RWPE1 (cell line): ENCODE data around the gene RFNG.

Experiments
- CTCF ChIA-PET: fragments of 350-600 bp; sonication (Branson Sonifier 250); formaldehyde crosslinking; extraction: SDS; loops from one replicate; lab custom pipeline; 2021; lab: Yijun Ruan, JAX
- POLR2A ChIA-PET: fragments of 400-600 bp; formaldehyde crosslinking; extraction: SDS; loops from one replicate; lab custom pipeline; 2020; ENCODE audit warnings: antibody characterized with exemption; ENCODE audit not compliant: low non-redundant PET; lab: Yijun Ruan, JAX
- DNase-seq: peaks from one replicate; pipeline ENCODE4 v3.0.0; 2012; ENCODE audit warnings: low spot score
- H3K27ac ChIP-seq: fragments of 450-650 bp; 2 replicates; pipeline ENCODE4 v1.5.1; 2017
- TF ChIP-seq, protein P1 (sequence below): fragments of 450-650 bp; conservative IDR thresholded peaks from 2 replicates; pipeline ENCODE4 v1.5.1; 2017; ENCODE audit warnings: low read depth, mild to moderate bottlenecking

Gene RFNG

DNA sequence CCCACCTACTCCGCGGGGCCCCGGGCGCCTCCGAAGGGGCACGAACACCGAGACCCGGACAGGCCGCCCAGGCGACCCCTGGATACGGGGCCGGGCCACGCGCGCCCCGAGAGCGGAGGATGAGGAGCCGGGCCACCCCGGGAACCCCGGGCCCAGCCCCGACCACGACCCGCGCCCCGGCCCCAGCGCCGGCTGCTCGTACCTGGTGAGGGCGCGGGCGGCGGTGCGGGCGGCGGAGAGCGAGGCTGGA lies 46.2 kb upstream of the RFNG start:
- TF ChIP-seq, protein P1, sequence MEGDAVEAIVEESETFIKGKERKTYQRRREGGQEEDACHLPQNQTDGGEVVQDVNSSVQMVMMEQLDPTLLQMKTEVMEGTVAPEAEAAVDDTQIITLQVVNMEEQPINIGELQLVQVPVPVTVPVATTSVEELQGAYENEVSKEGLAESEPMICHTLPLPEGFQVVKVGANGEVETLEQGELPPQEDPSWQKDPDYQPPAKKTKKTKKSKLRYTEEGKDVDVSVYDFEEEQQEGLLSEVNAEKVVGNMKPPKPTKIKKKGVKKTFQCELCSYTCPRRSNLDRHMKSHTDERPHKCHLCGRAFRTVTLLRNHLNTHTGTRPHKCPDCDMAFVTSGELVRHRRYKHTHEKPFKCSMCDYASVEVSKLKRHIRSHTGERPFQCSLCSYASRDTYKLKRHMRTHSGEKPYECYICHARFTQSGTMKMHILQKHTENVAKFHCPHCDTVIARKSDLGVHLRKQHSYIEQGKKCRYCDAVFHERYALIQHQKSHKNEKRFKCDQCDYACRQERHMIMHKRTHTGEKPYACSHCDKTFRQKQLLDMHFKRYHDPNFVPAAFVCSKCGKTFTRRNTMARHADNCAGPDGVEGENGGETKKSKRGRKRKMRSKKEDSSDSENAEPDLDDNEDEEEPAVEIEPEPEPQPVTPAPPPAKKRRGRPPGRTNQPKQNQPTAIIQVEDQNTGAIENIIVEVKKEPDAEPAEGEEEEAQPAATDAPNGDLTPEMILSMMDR = no peak
- peak overlapping the region; percentile 96 for H3K27ac ChIP-seq
- ChIA-PET POLR2A (interaction anchor here (0.6 kb wide), 1 partner anchor 46 kb away, joined by 3 read pairs; no protein-coding TSS in a partner anchor), CTCF (interaction anchor here (1.8 kb wide), 1 partner anchor 67 kb away, joined by 5 read pairs; no protein-coding TSS in a partner anchor)
- no peak for DNase-seq

DNA sequence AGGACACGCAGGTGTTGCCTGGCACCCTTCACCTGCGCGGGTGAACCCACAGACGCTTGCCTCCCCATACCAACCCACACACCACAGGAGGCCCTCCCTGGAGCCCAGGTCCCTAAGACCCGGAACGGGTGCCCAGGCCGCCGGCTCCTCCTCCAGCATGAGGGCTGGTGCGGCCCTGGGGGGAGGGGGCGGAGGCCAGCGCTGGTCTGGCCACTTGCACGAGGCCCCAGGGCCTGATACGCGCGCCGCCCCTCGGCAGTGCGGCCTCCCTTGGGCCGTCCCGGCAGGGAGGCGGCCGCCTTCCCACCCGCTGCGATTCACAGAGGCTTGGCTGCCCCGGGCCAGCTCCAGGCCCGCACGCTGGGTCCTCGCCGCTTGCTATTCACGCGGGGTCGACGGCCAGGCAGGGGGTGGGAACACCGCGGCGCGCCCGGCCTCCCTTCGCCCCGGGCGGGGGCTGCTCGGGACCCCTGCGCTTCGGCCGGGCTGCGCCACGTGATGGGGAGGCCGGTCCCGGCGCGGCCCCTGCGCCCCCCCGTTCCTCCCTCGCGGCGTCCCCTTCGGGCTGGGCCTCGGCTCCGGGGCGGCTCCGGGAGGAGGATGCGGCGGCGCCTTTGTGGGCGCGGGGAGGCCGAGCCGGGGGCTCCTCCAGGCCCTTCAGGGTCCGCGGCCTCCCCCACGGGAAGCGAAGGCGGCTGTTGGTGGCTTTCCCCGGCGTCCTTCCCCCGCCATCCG lies 45.7 kb upstream of the RFNG start:
- TF ChIP-seq, protein P1 = no peak
- peak overlapping the region; percentile 96 for H3K27ac ChIP-seq
- DNase-seq = no peak
- ChIA-PET POLR2A (interaction anchor here (0.6 kb wide), 1 partner anchor 46 kb away, joined by 3 read pairs; no protein-coding TSS in a partner anchor), CTCF (interaction anchor here (0.6 to 1.8 kb wide), 2 partner anchors 67 to 105 kb away, joined by 4 to 5 read pairs; no protein-coding TSS in a partner anchor)

DNA sequence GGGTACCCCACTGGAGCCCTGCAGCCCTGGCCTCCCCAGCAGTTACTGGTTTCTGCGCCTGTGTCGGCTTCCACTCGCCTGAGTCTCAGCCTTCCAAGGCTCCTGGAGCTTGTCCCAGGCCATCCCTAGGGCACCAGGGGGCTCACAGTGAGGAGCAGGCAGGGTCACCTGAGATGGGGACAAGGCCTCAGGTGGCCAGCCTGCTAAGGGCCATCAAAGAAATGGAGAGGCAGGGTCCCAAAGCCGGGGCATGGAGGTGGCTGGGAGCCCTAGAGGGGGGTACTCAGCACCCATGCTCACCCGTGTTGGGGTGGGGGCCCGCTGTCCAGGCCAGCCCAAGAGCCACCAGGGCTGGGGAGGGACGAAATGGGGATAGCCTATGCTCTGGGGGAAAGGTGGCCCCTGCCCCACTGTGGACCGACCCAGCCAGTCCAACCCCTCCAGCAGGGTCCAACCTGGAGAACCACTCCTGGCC lies 45.1 kb upstream of the RFNG start:
- ChIA-PET CTCF (interaction anchor here (0.6 to 0.7 kb wide), 4 partner anchors 16 to 106 kb away, joined by 3 to 6 read pairs (median 4); no protein-coding TSS in a partner anchor), POLR2A (no interaction called here)
- no peak for DNase-seq
- H3K27ac ChIP-seq = peak overlapping the region; percentile 96
- TF ChIP-seq, protein P1 = no peak

DNA sequence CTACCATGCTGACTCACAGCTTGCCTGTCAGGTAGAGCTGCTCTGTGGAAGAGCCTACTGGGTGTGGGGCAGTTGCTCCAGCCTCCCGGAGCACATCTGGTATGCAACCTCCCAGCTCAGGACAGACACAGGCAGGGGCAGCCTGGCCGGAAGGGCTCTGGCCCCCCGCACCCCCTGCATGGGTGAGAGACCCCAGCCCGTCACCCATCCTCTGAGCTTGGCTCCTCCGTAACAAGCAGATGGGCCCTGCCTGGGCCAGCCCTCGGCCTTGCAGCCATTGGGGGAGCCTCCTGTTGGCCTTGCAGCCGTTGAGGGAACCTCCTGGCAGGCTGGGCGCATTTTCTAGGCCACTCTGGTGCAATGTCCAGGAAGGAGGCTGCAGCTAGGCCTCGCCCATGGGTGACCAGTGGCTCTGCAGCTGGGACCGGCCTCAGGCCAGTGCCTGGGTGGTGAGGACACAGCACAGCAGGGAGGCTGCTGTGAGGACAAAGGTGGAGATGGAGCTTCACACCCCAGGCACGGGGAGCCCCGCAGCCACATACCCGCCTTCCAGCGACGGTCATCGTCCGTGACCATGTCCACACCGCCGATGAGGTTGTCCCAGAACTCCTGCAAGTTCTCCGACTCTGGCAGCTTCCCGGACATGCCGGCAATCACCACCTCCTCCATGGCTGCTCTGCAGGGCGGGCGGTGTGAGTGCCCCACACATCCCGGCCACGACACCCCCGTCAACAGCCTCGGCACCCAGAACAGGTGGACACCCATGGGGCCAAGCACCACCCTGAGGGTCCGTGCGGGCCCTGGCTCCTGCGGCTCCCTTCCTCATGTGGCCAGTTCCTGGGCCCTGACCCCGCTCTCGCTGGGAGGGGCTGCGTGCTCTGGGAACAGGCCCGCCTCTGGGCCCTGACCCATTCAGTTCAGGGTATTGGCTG lies 44.4 kb upstream of the RFNG start:
- CTCF ChIA-PET = interaction anchor here (0.6 to 0.7 kb wide), 7 partner anchors 11 to 107 kb away, joined by 3 to 6 read pairs (median 4); no protein-coding TSS in a partner anchor
- POLR2A ChIA-PET = no interaction called here
- H3K27ac ChIP-seq = peak overlapping the region; percentile 96
- TF ChIP-seq, protein P1 = no peak
- DNase-seq = peak; percentile 64

DNA sequence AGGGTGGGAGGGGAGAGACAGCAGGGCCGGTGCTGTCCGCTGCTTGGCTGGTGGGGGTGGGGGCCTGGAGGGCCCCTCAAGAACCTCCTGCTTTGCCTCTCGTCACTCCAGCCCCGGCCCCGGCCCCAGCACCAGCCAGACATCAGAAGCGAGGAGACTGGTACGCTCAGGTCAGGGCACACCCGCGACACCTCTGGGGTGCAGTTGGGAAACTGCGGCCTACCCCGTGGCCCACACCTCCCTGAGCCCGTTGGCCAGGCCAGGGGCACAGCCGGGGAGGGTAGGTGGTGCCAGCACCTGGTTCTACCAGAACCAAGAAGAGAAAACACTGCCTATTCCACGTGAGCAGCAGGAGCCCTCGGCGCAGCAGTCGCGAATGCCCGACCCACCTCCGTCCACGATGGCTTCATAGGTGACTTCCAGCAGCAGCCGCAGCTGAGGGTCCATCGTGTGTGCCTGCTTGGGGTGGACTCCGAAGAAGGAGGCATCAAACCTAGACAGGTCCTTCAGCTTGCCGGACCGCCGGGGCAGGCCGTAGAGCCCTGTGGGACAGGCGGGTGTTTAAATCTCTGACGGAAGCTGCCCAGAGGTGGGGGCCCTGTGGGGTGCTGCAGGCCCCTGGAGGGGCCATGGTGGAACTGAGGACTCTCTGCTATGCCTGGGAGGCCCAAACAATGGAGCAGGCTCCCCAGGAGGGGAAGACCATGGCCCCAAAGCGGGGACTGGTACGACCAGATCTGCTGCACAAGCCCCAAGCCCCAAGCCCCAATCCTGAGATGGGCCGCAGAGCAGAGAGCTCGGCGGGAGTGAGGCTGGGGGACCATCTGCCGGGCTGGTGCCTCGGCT lies 43.5 kb upstream of the RFNG start:
- ChIA-PET CTCF (interaction anchor here (0.6 to 0.7 kb wide), 2 partner anchors 11 to 22 kb away, joined by 3 read pairs; no protein-coding TSS in a partner anchor), POLR2A (no interaction called here)
- DNase-seq = no peak
- TF ChIP-seq, protein P1 = no peak
- peak overlapping the region; percentile 96 for H3K27ac ChIP-seq
